Vagina (tissue), 2 donors: ENCODE results near the gene PCSK5. TPM values are rescaled to one million over a fixed set of nuclear protein-coding genes. Genes with fewer than 3 reads are reported as not detected.

Experiments used
- DNase-seq, 2 donors: peaks; one replicate each; pipeline ENCODE4 v3.0.0-alpha.2; 2017; ENCODE audit errors: extremely low spot score in 2 of 2
- H3K27ac ChIP-seq: fragments of 200-600 bp; sonication (generic); one replicate; pipeline ENCODE4 v1.5.1; 2019
- H3K27me3 ChIP-seq: fragments of 200-600 bp; sonication (generic); one replicate; pipeline ENCODE4 v1.5.1; 2019
- H3K36me3 ChIP-seq, 2 donors: fragments of 200-600 bp; sonication (generic); one replicate each; pipeline ENCODE4 v1.5.1; 2017 to 2019
- H3K4me1 ChIP-seq: fragments of 200-600 bp; sonication (generic); one replicate; pipeline ENCODE4 v1.5.1; 2019
- H3K4me3 ChIP-seq, 2 donors: fragments of 200-600 bp; sonication (generic); 1 replicate in 1 of 2; 2 replicates in 1 of 2; pipeline ENCODE4 v1.5.1; 2016 to 2019
- H3K9me3 ChIP-seq: fragments of 200-600 bp; sonication (generic); one replicate; pipeline ENCODE4 v1.5.1; 2019
- POLR2A ChIP-seq, 2 donors: fragments of 450-650 bp; IDR thresholded peaks; one replicate each; pipeline ENCODE4 v1.6.1; 2017; ENCODE audit warnings: antibody characterized with exemption in 2 of 2, mild to moderate bottlenecking in 2 of 2, moderate library complexity in 2 of 2
- POLR2AphosphoS5 ChIP-seq, 2 donors: sonication (generic); formaldehyde crosslinking; IDR thresholded peaks; one replicate each; pipeline ENCODE4 v1.9.0; 2017; ENCODE audit warnings: antibody characterized with exemption in 2 of 2, mild to moderate bottlenecking in 2 of 2, low read depth in 1 of 2; ENCODE audit not compliant: insufficient read depth in 1 of 2
- intact Hi-C: fragments of 100-400 bp; cut with DNase I; formaldehyde crosslinking; loops from one replicate; pipeline ENCODE4 v1.15.1; 2023
- total RNA-seq: library from RNA; depleted of rRNA; stranded (reverse); fragments of >200 nt; gene quantifications from one replicate; pipeline ENCODE4 v1.2.3, GENCODE V29; 2016
- TF ChIP-seq, protein P1 (sequence below), 3 experiments: fragments of 450-650 bp in 2 of 3; fragments of 200-600 bp in 1 of 3; sonication (generic) in 1 of 3; IDR thresholded peaks; one replicate each; pipeline ENCODE4 v1.5.1; 2017 to 2019; ENCODE audit warnings: antibody characterized with exemption in 3 of 3, mild to moderate bottlenecking in 2 of 3, moderate library complexity in 2 of 3

Gene PCSK5
- total RNA-seq, 1 donor from 2014 or later = 22.6 TPM

DNA sequence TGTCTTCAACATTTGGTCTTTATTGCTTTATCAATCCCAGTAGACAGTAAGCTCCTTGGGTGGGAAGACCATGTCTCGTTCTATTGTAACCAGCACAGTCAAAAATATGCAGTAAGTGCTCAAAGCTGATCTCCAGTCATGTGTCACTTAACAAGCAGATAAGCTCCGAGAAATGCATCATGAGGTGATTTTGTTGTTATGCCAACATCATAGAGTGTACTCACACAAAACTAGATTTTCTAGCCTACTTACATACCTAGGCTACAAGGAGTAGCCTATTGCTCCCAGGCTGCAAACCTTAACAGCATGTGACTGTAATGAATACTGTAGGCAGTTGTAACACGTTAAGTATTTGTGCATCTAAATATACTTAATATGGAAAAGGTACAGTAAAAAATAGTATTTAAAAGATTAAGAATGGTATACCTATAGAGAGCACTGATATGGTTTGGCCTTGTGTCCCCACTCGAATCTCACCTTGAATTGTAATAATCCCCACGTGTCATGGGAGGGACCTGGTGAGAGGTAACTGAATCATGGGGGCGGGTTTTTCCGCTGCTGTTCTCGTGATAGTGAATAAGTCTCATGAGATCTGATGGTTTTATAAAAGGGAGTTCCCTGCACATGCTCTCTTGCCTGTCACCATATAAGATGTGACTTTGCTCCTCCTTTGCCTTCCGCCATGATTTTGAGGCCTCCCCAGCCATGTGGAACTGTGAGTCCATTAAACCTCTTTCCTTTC, 39.8 kb upstream of the PCSK5 start:
- H3K27me3 ChIP-seq = no peaks in the 10 kb centered on the region
- no peaks in the 10 kb centered on the region for H3K36me3 ChIP-seq
- intact Hi-C loops = no loop called here
- TF ChIP-seq POLR2AphosphoS5 (IDR thresholded peaks at IDR 0.05; ENCODE audit: insufficient read depth in 1 of 2, low read depth in 1 of 2) (no peak), POLR2A (IDR thresholded peaks at IDR 0.05) (no peak)
- TF ChIP-seq, protein P1, sequence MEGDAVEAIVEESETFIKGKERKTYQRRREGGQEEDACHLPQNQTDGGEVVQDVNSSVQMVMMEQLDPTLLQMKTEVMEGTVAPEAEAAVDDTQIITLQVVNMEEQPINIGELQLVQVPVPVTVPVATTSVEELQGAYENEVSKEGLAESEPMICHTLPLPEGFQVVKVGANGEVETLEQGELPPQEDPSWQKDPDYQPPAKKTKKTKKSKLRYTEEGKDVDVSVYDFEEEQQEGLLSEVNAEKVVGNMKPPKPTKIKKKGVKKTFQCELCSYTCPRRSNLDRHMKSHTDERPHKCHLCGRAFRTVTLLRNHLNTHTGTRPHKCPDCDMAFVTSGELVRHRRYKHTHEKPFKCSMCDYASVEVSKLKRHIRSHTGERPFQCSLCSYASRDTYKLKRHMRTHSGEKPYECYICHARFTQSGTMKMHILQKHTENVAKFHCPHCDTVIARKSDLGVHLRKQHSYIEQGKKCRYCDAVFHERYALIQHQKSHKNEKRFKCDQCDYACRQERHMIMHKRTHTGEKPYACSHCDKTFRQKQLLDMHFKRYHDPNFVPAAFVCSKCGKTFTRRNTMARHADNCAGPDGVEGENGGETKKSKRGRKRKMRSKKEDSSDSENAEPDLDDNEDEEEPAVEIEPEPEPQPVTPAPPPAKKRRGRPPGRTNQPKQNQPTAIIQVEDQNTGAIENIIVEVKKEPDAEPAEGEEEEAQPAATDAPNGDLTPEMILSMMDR (IDR thresholded peaks at IDR 0.05) = no peak
- no peaks in the 10 kb centered on the region for H3K4me1 ChIP-seq
- no peak overlapping the region for H3K4me3 ChIP-seq
- no peaks in the 10 kb centered on the region for H3K9me3 ChIP-seq
- DNase-seq = no peak
- no peak overlapping the region for H3K27ac ChIP-seq

GRCh38 chr9:75851917-75852316, 38.6 kb upstream of the PCSK5 start:
- intact Hi-C loops = no loop called here
- Histone ChIP-seq H3K4me3 (no peak overlapping the region), H3K27me3 (no peaks in the 10 kb centered on the region), H3K36me3 (no peaks in the 10 kb centered on the region), H3K27ac (no peak overlapping the region), H3K4me1 (no peaks in the 10 kb centered on the region), H3K9me3 (no peaks in the 10 kb centered on the region)
- no peak for DNase-seq
- TF ChIP-seq, protein P1 (IDR thresholded peaks at IDR 0.05) = no peak
- TF ChIP-seq POLR2AphosphoS5 (IDR thresholded peaks at IDR 0.05; ENCODE audit: insufficient read depth in 1 of 2, low read depth in 1 of 2) = no peak

GRCh38 chr9:75852746-75853145, 37.7 kb upstream of the PCSK5 start:
- intact Hi-C loops = no loop called here
- TF ChIP-seq, protein P1 (IDR thresholded peaks at IDR 0.05) = no peak
- TF ChIP-seq POLR2A (IDR thresholded peaks at IDR 0.05) (no peak), POLR2AphosphoS5 (IDR thresholded peaks at IDR 0.05; ENCODE audit: insufficient read depth in 1 of 2, low read depth in 1 of 2) (no peak)
- H3K9me3 ChIP-seq = no peaks in the 10 kb centered on the region
- no peak overlapping the region for H3K27ac ChIP-seq
- H3K27me3 ChIP-seq = no peaks in the 10 kb centered on the region
- H3K4me3 ChIP-seq = no peak overlapping the region
- no peak for DNase-seq
- no peaks in the 10 kb centered on the region for H3K4me1 ChIP-seq
- no peaks in the 10 kb centered on the region for H3K36me3 ChIP-seq

- TF ChIP-seq, protein P1 (IDR thresholded peaks at IDR 0.05) = peak in 1 of 3 experiments; percentile 13
- TF ChIP-seq POLR2A (IDR thresholded peaks at IDR 0.05) (no peak), POLR2AphosphoS5 (IDR thresholded peaks at IDR 0.05; ENCODE audit: insufficient read depth in 1 of 2, low read depth in 1 of 2) (no peak)
- intact Hi-C loops = no loop called here
- Histone ChIP-seq H3K4me3 (no peak overlapping the region), H3K27ac (no peak overlapping the region), H3K27me3 (no peaks in the 10 kb centered on the region), H3K4me1 (no peaks in the 10 kb centered on the region), H3K9me3 (no peaks in the 10 kb centered on the region), H3K36me3 (no peaks in the 10 kb centered on the region)
- no peak for DNase-seq
These were observed 35.0 kb upstream of the PCSK5 start for GRCh38 chr9:75855509-75855908.

GRCh38 chr9:75858497-75859092, 31.9 kb upstream of the PCSK5 start:
- Histone ChIP-seq H3K27me3 (no peaks in the 10 kb centered on the region), H3K36me3 (no peaks in the 10 kb centered on the region), H3K9me3 (no peaks in the 10 kb centered on the region), H3K4me3 (no peak overlapping the region), H3K4me1 (no peaks in the 10 kb centered on the region), H3K27ac (no peak overlapping the region)
- intact Hi-C loops = no loop called here
- no peak for DNase-seq
- TF ChIP-seq POLR2A (IDR thresholded peaks at IDR 0.05) (no peak), POLR2AphosphoS5 (IDR thresholded peaks at IDR 0.05; ENCODE audit: insufficient read depth in 1 of 2, low read depth in 1 of 2) (no peak)
- TF ChIP-seq, protein P1 (IDR thresholded peaks at IDR 0.05) = no peak
